HL-60 (cell line): Measurements from ENCODE around the gene TMEM141.

ENCODE experiments used
- GABPA ChIP-seq: IDR thresholded peaks from 2 replicates; pipeline ENCODE4 v1.6.1; 2012; ENCODE audit warnings: low read depth
- POLR2AphosphoS5 ChIP-seq: IDR thresholded peaks from 2 replicates; pipeline ENCODE4 v1.6.1; 2012; ENCODE audit warnings: low read depth
- SPI1 ChIP-seq: IDR thresholded peaks from 2 replicates; pipeline ENCODE4 v1.6.1; 2012; ENCODE audit warnings: low read depth, mild to moderate bottlenecking, borderline replicate concordance
- TF ChIP-seq, protein P1 (sequence below): IDR thresholded peaks from one replicate; pipeline ENCODE4 v1.5.1; 2011; ENCODE audit warnings: low read length, control low read depth, inconsistent platforms; ENCODE audit not compliant: insufficient read depth

DNA sequence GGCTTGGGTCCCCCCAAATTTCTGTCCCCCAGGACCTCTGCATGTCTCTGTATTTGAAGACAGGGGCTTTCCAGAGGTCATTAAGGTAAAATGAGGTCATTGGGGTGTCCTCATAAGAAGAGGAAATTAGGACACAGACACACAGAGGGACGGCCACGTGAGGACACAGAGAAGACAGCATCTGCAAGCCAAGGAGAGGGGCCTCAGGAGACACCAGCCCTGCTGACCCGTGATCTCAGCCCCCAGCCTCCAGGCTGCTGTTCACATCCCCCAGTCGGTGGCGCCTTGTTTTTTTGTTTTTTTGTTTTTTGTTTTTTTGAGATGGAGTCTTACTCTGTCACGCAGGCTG, 3.8 kb downstream of the TMEM141 start:
- TF ChIP-seq, protein P1, sequence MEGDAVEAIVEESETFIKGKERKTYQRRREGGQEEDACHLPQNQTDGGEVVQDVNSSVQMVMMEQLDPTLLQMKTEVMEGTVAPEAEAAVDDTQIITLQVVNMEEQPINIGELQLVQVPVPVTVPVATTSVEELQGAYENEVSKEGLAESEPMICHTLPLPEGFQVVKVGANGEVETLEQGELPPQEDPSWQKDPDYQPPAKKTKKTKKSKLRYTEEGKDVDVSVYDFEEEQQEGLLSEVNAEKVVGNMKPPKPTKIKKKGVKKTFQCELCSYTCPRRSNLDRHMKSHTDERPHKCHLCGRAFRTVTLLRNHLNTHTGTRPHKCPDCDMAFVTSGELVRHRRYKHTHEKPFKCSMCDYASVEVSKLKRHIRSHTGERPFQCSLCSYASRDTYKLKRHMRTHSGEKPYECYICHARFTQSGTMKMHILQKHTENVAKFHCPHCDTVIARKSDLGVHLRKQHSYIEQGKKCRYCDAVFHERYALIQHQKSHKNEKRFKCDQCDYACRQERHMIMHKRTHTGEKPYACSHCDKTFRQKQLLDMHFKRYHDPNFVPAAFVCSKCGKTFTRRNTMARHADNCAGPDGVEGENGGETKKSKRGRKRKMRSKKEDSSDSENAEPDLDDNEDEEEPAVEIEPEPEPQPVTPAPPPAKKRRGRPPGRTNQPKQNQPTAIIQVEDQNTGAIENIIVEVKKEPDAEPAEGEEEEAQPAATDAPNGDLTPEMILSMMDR, result no peak
- no peak for TF ChIP-seq POLR2AphosphoS5
- TF ChIP-seq SPI1, result no peak
- TF ChIP-seq GABPA, result no peak
